HepG2 (cell line): ENCODE measurements around the gene LCN12. TPM values are rescaled to one million over a fixed set of nuclear protein-coding genes. Genes with fewer than 3 reads are reported as not detected.

Experiments
- ATF7 ChIP-seq, 2 experiments: fragments of 450-650 bp in 1 of 2; sonication (generic) in 1 of 2; formaldehyde crosslinking in 1 of 2; IDR thresholded peaks; 2 replicates each; pipeline versions ENCODE4 v1.4.0 to v1.6.1; 2016 to 2020; ENCODE audit warnings: antibody characterized with exemption in 1 of 2, mild to moderate bottlenecking in 1 of 2, missing genetic modification reagents in 1 of 2
- BRD4 ChIP-seq: sonication (generic); formaldehyde crosslinking; IDR thresholded peaks from 2 replicates; pipeline ENCODE4 v1.4.0; 2020; ENCODE audit warnings: missing genetic modification reagents
- CHD2 ChIP-seq: IDR thresholded peaks from 2 replicates; pipeline ENCODE4 v1.6.1; 2011; ENCODE audit warnings: low read depth, low read length, improper control_type of control experiment
- FOSL2 ChIP-seq: sonication (generic); formaldehyde crosslinking; IDR thresholded peaks from 2 replicates; pipeline ENCODE4 v1.4.0; 2020; ENCODE audit warnings: missing genetic modification reagents
- HNF4G ChIP-seq, 2 experiments: sonication (generic) in 1 of 2; formaldehyde crosslinking in 1 of 2; IDR thresholded peaks; 2 replicates each; pipeline versions ENCODE4 v1.4.0 to v1.6.1; 2011 to 2020; ENCODE audit warnings: borderline replicate concordance in 2 of 2, low read depth in 2 of 2, mild to moderate bottlenecking in 2 of 2, low read length in 1 of 2, missing genetic modification reagents in 1 of 2, moderate library complexity in 1 of 2
- KLF16 ChIP-seq, 2 experiments: sonication (generic) in 1 of 2; formaldehyde crosslinking in 1 of 2; IDR thresholded peaks; 2 replicates each; pipeline versions ENCODE4 v1.6.1 to v1.8.0; 2016 to 2023; ENCODE audit warnings: missing genetic modification reagents in 2 of 2, missing compliant biosample characterization in 1 of 2
- MEIS1 ChIP-seq: sonication (generic); formaldehyde crosslinking; IDR thresholded peaks from 2 replicates; pipeline ENCODE4 v1.9.0; 2021; ENCODE audit warnings: mild to moderate bottlenecking, missing genetic modification reagents, moderate library complexity, borderline replicate concordance
- NFE2 ChIP-seq: sonication (generic); formaldehyde crosslinking; IDR thresholded peaks from 2 replicates; pipeline ENCODE4 v1.4.0; 2020; ENCODE audit warnings: missing genetic modification reagents
- NFYC ChIP-seq: IDR thresholded peaks from 2 replicates; pipeline ENCODE4 v1.6.1; 2016; ENCODE audit warnings: missing genetic modification reagents, missing compliant biosample characterization
- PHF21A ChIP-seq: sonication (generic); formaldehyde crosslinking; IDR thresholded peaks from 2 replicates; pipeline ENCODE4 v1.5.0; 2020; ENCODE audit warnings: mild to moderate bottlenecking, missing genetic modification reagents
- RARG ChIP-seq: sonication (generic); formaldehyde crosslinking; IDR thresholded peaks from 2 replicates; pipeline ENCODE4 v1.4.0; 2020; ENCODE audit warnings: low read depth, mild to moderate bottlenecking, missing genetic modification reagents
- RBFOX2 ChIP-seq: fragments of 200-400 bp; formaldehyde crosslinking; IDR thresholded peaks from 2 replicates; pipeline ENCODE4 v1.6.1; 2017; ENCODE audit warnings: low read depth, mild to moderate bottlenecking, low read length
- RFXAP ChIP-seq: sonication (generic); formaldehyde crosslinking; IDR thresholded peaks from 2 replicates; pipeline ENCODE4 v1.4.0; 2020; ENCODE audit warnings: missing genetic modification reagents, borderline replicate concordance
- SNAPC2 ChIP-seq: sonication (generic); formaldehyde crosslinking; IDR thresholded peaks from 2 replicates; pipeline ENCODE4 v1.8.1; 2022; ENCODE audit warnings: mild to moderate bottlenecking, missing genetic modification reagents
- SOX5 ChIP-seq: IDR thresholded peaks from 2 replicates; pipeline ENCODE4 v1.6.1; 2016; ENCODE audit warnings: borderline replicate concordance
- TOPORS ChIP-seq: sonication (generic); formaldehyde crosslinking; IDR thresholded peaks from 2 replicates; pipeline ENCODE4 v1.8.0; 2023; ENCODE audit warnings: mild to moderate bottlenecking, missing genetic modification reagents
- ZFY ChIP-seq: sonication (generic); formaldehyde crosslinking; IDR thresholded peaks from 2 replicates; pipeline ENCODE4 v1.4.0; 2020; ENCODE audit warnings: missing genetic modification reagents
- ZNF180 ChIP-seq: sonication (generic); formaldehyde crosslinking; IDR thresholded peaks from 2 replicates; pipeline ENCODE4 v1.4.0; 2020; ENCODE audit warnings: low read depth, missing genetic modification reagents, borderline replicate concordance
- ZNF234 ChIP-seq: sonication (generic); formaldehyde crosslinking; conservative IDR thresholded peaks from 2 replicates; pipeline ENCODE4 v1.5.1; 2020; ENCODE audit warnings: mild to moderate bottlenecking, missing genetic modification reagents
- ZNF326 ChIP-seq: sonication (generic); formaldehyde crosslinking; IDR thresholded peaks from 2 replicates; pipeline ENCODE4 v1.4.0; 2020; ENCODE audit warnings: missing genetic modification reagents, borderline replicate concordance
- ZNF329 ChIP-seq: sonication (generic); formaldehyde crosslinking; IDR thresholded peaks from 2 replicates; pipeline ENCODE4 v1.9.0; 2021; ENCODE audit warnings: low read depth, mild to moderate bottlenecking, missing genetic modification reagents
- ZNF556 ChIP-seq: sonication (generic); formaldehyde crosslinking; IDR thresholded peaks from 2 replicates; pipeline ENCODE4 v1.4.0; 2020; ENCODE audit warnings: mild to moderate bottlenecking, missing genetic modification reagents, borderline replicate concordance
- ZNF614 ChIP-seq: IDR thresholded peaks from 2 replicates; pipeline ENCODE4 v1.6.1; 2018; ENCODE audit warnings: missing biosample characterization, missing genetic modification reagents, inconsistent platforms, borderline replicate concordance
- ZNF776 ChIP-seq: sonication (generic); formaldehyde crosslinking; IDR thresholded peaks from 2 replicates; pipeline ENCODE4 v1.4.0; 2020; ENCODE audit warnings: mild to moderate bottlenecking, missing genetic modification reagents
- ZSCAN20 ChIP-seq: sonication (generic); formaldehyde crosslinking; IDR thresholded peaks from 2 replicates; pipeline ENCODE4 v1.4.0; 2020; ENCODE audit warnings: missing genetic modification reagents, mild to moderate bottlenecking, borderline replicate concordance
- polyA plus RNA-seq, 8 experiments: library from polyadenylated mRNA; depleted of rRNA in 3 of 8; stranded (reverse) in 7 of 8; unstranded in 1 of 8; fragments of >200 nt; fragmentation: Illumina TruSeq in 4 of 8; extraction: Trizol in 4 of 8; gene quantifications; 2 replicates each; pipeline versions ENCODE4 v1.2.1 to v1.2.3, GENCODE V29; 2011 to 2016; ENCODE audit warnings: low read depth in 4 of 8, missing spikeins in 1 of 8, mixed read lengths in 1 of 8; ENCODE audit not compliant: insufficient read depth in 1 of 8
- total RNA-seq, 5 experiments: library from RNA; depleted of rRNA; stranded (reverse); fragments of >200 nt; fragmentation: Illumina TruSeq; extraction: Trizol; gene quantifications; 2 replicates each; pipeline ENCODE4 v1.2.3, GENCODE V29; 2016; ENCODE audit warnings: low read depth in 1 of 5
- TF ChIP-seq, protein P1 (sequence below): sonication (generic); formaldehyde crosslinking; IDR thresholded peaks from 2 replicates; pipeline ENCODE4 v1.4.0; 2020; ENCODE audit warnings: missing genetic modification reagents, borderline replicate concordance
- TF ChIP-seq, protein P2 (sequence below): IDR thresholded peaks from 2 replicates; pipeline ENCODE4 v1.6.1; 2018; ENCODE audit warnings: missing genetic modification reagents, mild to moderate bottlenecking, missing compliant biosample characterization
- TF ChIP-seq, protein P3 (sequence below): sonication (generic); formaldehyde crosslinking; IDR thresholded peaks from 2 replicates; pipeline ENCODE4 v1.8.0; 2022; ENCODE audit warnings: mild to moderate bottlenecking, missing genetic modification reagents; ENCODE audit not compliant: insufficient replicate concordance

LCN12 gene
- total and polyA plus RNA-seq, 2 of the 13 experiments (the other 11 are each of a cell fraction or from before 2014, with no cell fraction given) = 3.4 to 6.9 TPM

DNA sequence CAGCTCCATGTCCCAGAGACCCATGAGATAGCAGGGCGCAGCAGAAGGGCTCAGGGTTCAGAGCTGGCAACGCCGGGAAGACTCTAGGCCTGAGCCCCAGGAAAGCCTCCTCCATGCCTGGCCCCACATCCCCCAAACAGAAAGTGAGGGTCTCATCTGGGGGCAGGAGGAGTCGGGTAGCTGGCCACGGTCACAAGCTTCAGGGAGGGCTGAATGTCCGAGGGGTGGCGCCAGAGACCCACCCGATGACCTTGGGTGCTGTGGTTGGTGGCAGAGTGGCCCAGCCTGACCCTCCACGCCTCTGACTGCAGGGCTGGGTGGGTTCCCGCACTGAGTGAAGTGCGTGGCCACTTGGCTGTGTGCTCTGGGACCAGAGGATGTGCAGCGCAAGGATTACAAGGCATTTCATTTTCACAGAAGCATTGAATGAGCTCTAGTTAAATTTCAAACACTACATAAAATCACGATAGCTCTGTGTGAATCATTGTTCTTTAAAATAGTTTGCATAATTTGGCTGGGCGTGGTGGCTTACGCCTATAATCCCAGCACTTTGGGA, 4.0 kb upstream of the LCN12 start (continued):
- TF ChIP-seq, protein P1, sequence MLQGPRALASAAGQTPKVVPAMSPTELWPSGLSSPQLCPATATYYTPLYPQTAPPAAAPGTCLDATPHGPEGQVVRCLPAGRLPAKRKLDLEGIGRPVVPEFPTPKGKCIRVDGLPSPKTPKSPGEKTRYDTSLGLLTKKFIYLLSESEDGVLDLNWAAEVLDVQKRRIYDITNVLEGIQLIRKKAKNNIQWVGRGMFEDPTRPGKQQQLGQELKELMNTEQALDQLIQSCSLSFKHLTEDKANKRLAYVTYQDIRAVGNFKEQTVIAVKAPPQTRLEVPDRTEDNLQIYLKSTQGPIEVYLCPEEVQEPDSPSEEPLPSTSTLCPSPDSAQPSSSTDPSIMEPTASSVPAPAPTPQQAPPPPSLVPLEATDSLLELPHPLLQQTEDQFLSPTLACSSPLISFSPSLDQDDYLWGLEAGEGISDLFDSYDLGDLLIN (CRISPR knock-in tag) = no peak
- TF ChIP-seq TOPORS (CRISPR knock-in tag) (no peak), ATF7 (IDR thresholded peaks at IDR 0.05) (no peak), ATF7 (CRISPR knock-in tag; IDR thresholded peaks at IDR 0.05) (no peak), ZNF329 (CRISPR knock-in tag) (no peak), RBFOX2 (no peak), ZNF614 (CRISPR knock-in tag) (no peak), CHD2 (no peak), KLF16 (CRISPR knock-in tag; IDR thresholded peaks at IDR 0.05) (peak in 1 of 2 experiments; percentile 32; a peak in 1 of 4 replicates), ZFY (CRISPR knock-in tag) (0 out of 2 replicates have a peak, but pooled peaks have one; percentile 33), FOSL2 (CRISPR knock-in tag) (peak; percentile 17; the same call in 1 of the 2 replicates), SNAPC2 (CRISPR knock-in tag) (no peak), SOX5 (CRISPR knock-in tag) (peak; percentile 24; the same call in 1 of the 2 replicates), HNF4G (IDR thresholded peaks at IDR 0.05; ENCODE audit: borderline replicate concordance, low read depth, low read length) (no peak), HNF4G (CRISPR knock-in tag; IDR thresholded peaks at IDR 0.05; ENCODE audit: borderline replicate concordance, low read depth) (no peak), PHF21A (CRISPR knock-in tag) (0 out of 2 replicates have a peak, but pooled peaks have one; percentile 40), NFYC (no peak), ZNF556 (CRISPR knock-in tag) (0 out of 2 replicates have a peak, but pooled peaks have one; percentile 40), MEIS1 (CRISPR knock-in tag) (no peak), RARG (CRISPR knock-in tag) (no peak), RFXAP (CRISPR knock-in tag) (peak; percentile 55; the same call in 1 of the 2 replicates), ZNF180 (CRISPR knock-in tag) (no peak), ZNF776 (CRISPR knock-in tag) (no peak), ZNF234 (CRISPR knock-in tag) (no peak), NFE2 (no peak), ZNF326 (CRISPR knock-in tag) (no peak), ZSCAN20 (CRISPR knock-in tag) (no peak), BRD4 (no peak)
- TF ChIP-seq, protein P2, sequence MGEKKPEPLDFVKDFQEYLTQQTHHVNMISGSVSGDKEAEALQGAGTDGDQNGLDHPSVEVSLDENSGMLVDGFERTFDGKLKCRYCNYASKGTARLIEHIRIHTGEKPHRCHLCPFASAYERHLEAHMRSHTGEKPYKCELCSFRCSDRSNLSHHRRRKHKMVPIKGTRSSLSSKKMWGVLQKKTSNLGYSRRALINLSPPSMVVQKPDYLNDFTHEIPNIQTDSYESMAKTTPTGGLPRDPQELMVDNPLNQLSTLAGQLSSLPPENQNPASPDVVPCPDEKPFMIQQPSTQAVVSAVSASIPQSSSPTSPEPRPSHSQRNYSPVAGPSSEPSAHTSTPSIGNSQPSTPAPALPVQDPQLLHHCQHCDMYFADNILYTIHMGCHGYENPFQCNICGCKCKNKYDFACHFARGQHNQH (CRISPR knock-in tag) = peak; percentile 33; the same call in 1 of the 2 replicates
- TF ChIP-seq, protein P3, sequence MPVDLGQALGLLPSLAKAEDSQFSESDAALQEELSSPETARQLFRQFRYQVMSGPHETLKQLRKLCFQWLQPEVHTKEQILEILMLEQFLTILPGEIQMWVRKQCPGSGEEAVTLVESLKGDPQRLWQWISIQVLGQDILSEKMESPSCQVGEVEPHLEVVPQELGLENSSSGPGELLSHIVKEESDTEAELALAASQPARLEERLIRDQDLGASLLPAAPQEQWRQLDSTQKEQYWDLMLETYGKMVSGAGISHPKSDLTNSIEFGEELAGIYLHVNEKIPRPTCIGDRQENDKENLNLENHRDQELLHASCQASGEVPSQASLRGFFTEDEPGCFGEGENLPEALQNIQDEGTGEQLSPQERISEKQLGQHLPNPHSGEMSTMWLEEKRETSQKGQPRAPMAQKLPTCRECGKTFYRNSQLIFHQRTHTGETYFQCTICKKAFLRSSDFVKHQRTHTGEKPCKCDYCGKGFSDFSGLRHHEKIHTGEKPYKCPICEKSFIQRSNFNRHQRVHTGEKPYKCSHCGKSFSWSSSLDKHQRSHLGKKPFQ (CRISPR knock-in tag) = no peak
